H1 (cell line): Measurements from ENCODE around the gene TUBE1. TPM values are rescaled to one million over a fixed set of nuclear protein-coding genes. Genes with fewer than 3 reads are reported as not detected.

Experiments used
- CTCF ChIA-PET: fragments of 300-600 bp; sonication (Branson Sonifier 250); formaldehyde crosslinking; loops from one replicate; lab custom pipeline; 2021; ENCODE audit not compliant: partially characterized antibody; lab: Charles Lee
- POLR2A ChIA-PET: fragments of 300-600 bp; sonication (Branson Sonifier 250); formaldehyde crosslinking; loops from one replicate; lab custom pipeline; 2021; ENCODE audit warnings: inconsistent platforms; ENCODE audit not compliant: partially characterized antibody; lab: Charles Lee
- DNase-seq, 2 experiments: peaks; one replicate each; pipeline versions ENCODE4 v3.0.0 to v3.0.0-alpha.2; 2010 to 2022; ENCODE audit warnings: low spot score in 2 of 2, low read depth in 1 of 2, mixed read lengths in 1 of 2
- FAIRE-seq: peaks from 2 replicates; lab custom pipeline; 2011; peaks lifted over from hg19 to GRCh38; lab: Jason Lieb, UNC
- H2AFZ ChIP-seq: 2 replicates; pipeline ENCODE4 v1.8.1; 2012; ENCODE audit warnings: low read length, inconsistent platforms
- H2AK5ac ChIP-seq: 2 replicates; pipeline ENCODE4 v1.6.1; 2013; ENCODE audit warnings: low read depth, low read length
- H2BK120ac ChIP-seq: replicated peaks from 2 replicates; pipeline ENCODE3; 2013; ENCODE audit warnings: low read depth, low read length, inconsistent platforms
- H2BK12ac ChIP-seq: 2 replicates; pipeline ENCODE4 v1.6.1; 2013; ENCODE audit warnings: low read depth, low read length
- H2BK15ac ChIP-seq: 2 replicates; pipeline ENCODE4 v1.6.1; 2013; ENCODE audit warnings: low read length
- H2BK20ac ChIP-seq: 2 replicates; pipeline ENCODE4 v1.6.1; 2013; ENCODE audit warnings: low read length
- H2BK5ac ChIP-seq: 2 replicates; pipeline ENCODE4 v1.6.1; 2013; ENCODE audit warnings: low read depth, low read length
- H3K14ac ChIP-seq: 2 replicates; pipeline ENCODE4 v1.6.1; 2013; ENCODE audit warnings: inconsistent platforms; ENCODE audit not compliant: insufficient read length
- H3K18ac ChIP-seq: 2 replicates; pipeline ENCODE4 v1.6.1; 2013; ENCODE audit warnings: low read length; ENCODE audit errors: extremely low read depth
- H3K23ac ChIP-seq: 2 replicates; pipeline ENCODE4 v1.6.1; 2013; ENCODE audit warnings: inconsistent platforms; ENCODE audit not compliant: insufficient read length
- H3K23me2 ChIP-seq: 2 replicates; pipeline ENCODE4 v1.6.1; 2013; ENCODE audit warnings: low read depth, low read length
- H3K27ac ChIP-seq: 2 replicates; pipeline ENCODE4 v1.6.1; 2011; ENCODE audit warnings: low read depth, low read length, inconsistent platforms
- H3K27me3 ChIP-seq, 4 experiments: replicated peaks in 1 of 4; 1 replicate in 1 of 4; 2 replicates in 3 of 4; pipeline versions ENCODE4 v1.6.1 to v1.8.1; 2011 to 2013; ENCODE audit warnings: low read length in 3 of 4, mild to moderate bottlenecking in 3 of 4, inconsistent platforms in 2 of 4, mixed read lengths in 2 of 4, moderate library complexity in 1 of 4; ENCODE audit not compliant: control insufficient read depth in 3 of 4, insufficient read depth in 3 of 4; ENCODE audit errors: extremely low read depth in 1 of 4
- H3K36me3 ChIP-seq, 4 experiments: 2 replicates each; pipeline versions ENCODE4 v1.6.1 to v1.8.1; 2011 to 2013; ENCODE audit warnings: mild to moderate bottlenecking in 4 of 4, low read length in 3 of 4, moderate library complexity in 2 of 4, control low read depth in 1 of 4, inconsistent platforms in 1 of 4; ENCODE audit not compliant: insufficient read depth in 4 of 4, control insufficient read depth in 2 of 4
- H3K4ac ChIP-seq: replicated peaks from 2 replicates; pipeline ENCODE3; 2013; ENCODE audit warnings: low read length, low read depth, mixed read lengths, inconsistent platforms; ENCODE audit not compliant: insufficient read length
- H3K4me1 ChIP-seq, 4 experiments: replicated peaks in 1 of 4; 1 replicate in 1 of 4; 2 replicates in 3 of 4; pipeline versions ENCODE4 v1.6.1 to v1.8.1; 2011 to 2013; ENCODE audit warnings: low read length in 3 of 4, inconsistent platforms in 2 of 4, mixed read lengths in 1 of 4; ENCODE audit not compliant: insufficient read depth in 4 of 4, control insufficient read depth in 3 of 4
- H3K4me2 ChIP-seq, 2 experiments: 2 replicates each; pipeline versions ENCODE4 v1.6.1 to v1.8.1; 2011 to 2013; ENCODE audit warnings: low read depth in 2 of 2, low read length in 2 of 2, control low read depth in 1 of 2, inconsistent platforms in 1 of 2, mild to moderate bottlenecking in 1 of 2; ENCODE audit not compliant: insufficient read depth in 1 of 2
- H3K4me3 ChIP-seq, 4 experiments: fragments of 200-600, 300-600 bp in 1 of 4; sonication (generic), shearing (Covaris generic), sonication (Bioruptor Twin) in 1 of 4; 2 replicates each; pipeline versions ENCODE4 v1.5.1 to v1.8.1; 2011 to 2016; ENCODE audit warnings: low read length in 4 of 4, low read depth in 3 of 4, control low read depth in 2 of 4, inconsistent platforms in 2 of 4, mild to moderate bottlenecking in 2 of 4, mixed read lengths in 1 of 4, moderate library complexity in 1 of 4; ENCODE audit not compliant: insufficient read depth in 2 of 4; ENCODE audit errors: extremely low read depth in 1 of 4
- H3K56ac ChIP-seq: replicated peaks from 2 replicates; pipeline ENCODE3; 2013; ENCODE audit warnings: low read depth, mild to moderate bottlenecking, mixed read lengths, low read length, inconsistent platforms; ENCODE audit not compliant: insufficient read length
- H3K79me1 ChIP-seq: 2 replicates; pipeline ENCODE4 v1.6.1; 2013; ENCODE audit warnings: low read depth, low read length, control low read depth
- H3K79me2 ChIP-seq, 2 experiments: 2 replicates each; pipeline versions ENCODE4 v1.6.1 to v1.8.1; 2012 to 2013; ENCODE audit warnings: low read length in 2 of 2, mild to moderate bottlenecking in 2 of 2, inconsistent platforms in 1 of 2; ENCODE audit not compliant: insufficient read depth in 2 of 2, control insufficient read depth in 1 of 2
- H3K9ac ChIP-seq, 4 experiments: replicated peaks in 1 of 4; 1 replicate in 1 of 4; 2 replicates in 3 of 4; pipeline versions ENCODE4 v1.6.1 to v1.8.1; 2011 to 2013; ENCODE audit warnings: low read depth in 3 of 4, low read length in 3 of 4, control low read depth in 2 of 4, mild to moderate bottlenecking in 2 of 4, moderate library complexity in 2 of 4, inconsistent platforms in 1 of 4; ENCODE audit errors: extremely low read depth in 1 of 4
- H3K9me3 ChIP-seq, 2 experiments: 2 replicates each; pipeline versions ENCODE4 v1.6.1 to v1.8.1; 2012 to 2013; ENCODE audit warnings: mild to moderate bottlenecking in 2 of 2, moderate library complexity in 2 of 2, control low read depth in 1 of 2, inconsistent platforms in 1 of 2, low read depth in 1 of 2, low read length in 1 of 2, mixed read lengths in 1 of 2; ENCODE audit not compliant: insufficient read depth in 2 of 2
- H4K20me1 ChIP-seq, 2 experiments: replicated peaks in 1 of 2; 2 replicates each; pipeline versions ENCODE3 to v1.8.1; 2011 to 2013; ENCODE audit warnings: inconsistent platforms in 2 of 2, low read length in 2 of 2, mild to moderate bottlenecking in 1 of 2; ENCODE audit not compliant: insufficient read depth in 2 of 2, control insufficient read depth in 1 of 2
- H4K5ac ChIP-seq: 2 replicates; pipeline ENCODE4 v1.6.1; 2013; ENCODE audit warnings: low read length, low read depth, mixed read lengths, inconsistent platforms; ENCODE audit not compliant: insufficient read length
- H4K8ac ChIP-seq: 2 replicates; pipeline ENCODE4 v1.8.0; 2013; ENCODE audit warnings: mild to moderate bottlenecking, moderate library complexity, low read length, inconsistent platforms; ENCODE audit not compliant: insufficient read depth; ENCODE audit errors: extremely low read depth
- H4K91ac ChIP-seq: replicated peaks from 2 replicates; pipeline ENCODE3; 2013; ENCODE audit warnings: low read length, mixed read lengths, inconsistent platforms; ENCODE audit not compliant: insufficient read length
- CBX5 ChIP-seq: fragments of 300-800, 300-1000 bp; sonication (generic); IDR thresholded peaks from 2 replicates; pipeline ENCODE4 v1.7.1; 2016; ENCODE audit warnings: antibody characterized with exemption, low read length, low read depth
- CHD1 ChIP-seq: IDR thresholded peaks from 2 replicates; pipeline ENCODE4 v1.6.1; 2012; ENCODE audit warnings: low read depth, low read length, improper control_type of control experiment
- JUN ChIP-seq: IDR thresholded peaks from 2 replicates; pipeline ENCODE4 v1.6.1; 2011; ENCODE audit warnings: low read depth, mild to moderate bottlenecking, improper control_type of control experiment, low read length
- KDM5A ChIP-seq: fragments of 200-600 bp; IDR thresholded peaks from 2 replicates; pipeline ENCODE4 v1.7.1; 2012; ENCODE audit warnings: mild to moderate bottlenecking, low read length, inconsistent platforms, mixed read lengths
- PHF8 ChIP-seq: fragments of 200-600 bp; sonication (generic); conservative IDR thresholded peaks from 2 replicates; pipeline ENCODE4 v1.7.1; 2012; ENCODE audit warnings: low read depth, mild to moderate bottlenecking, inconsistent platforms, low read length, moderate library complexity
- RBBP5 ChIP-seq: IDR thresholded peaks from 2 replicates; pipeline ENCODE4 v1.7.1; 2012; ENCODE audit warnings: low read depth, mild to moderate bottlenecking, inconsistent platforms, low read length, moderate library complexity, borderline replicate concordance
- TEAD4 ChIP-seq: IDR thresholded peaks from 2 replicates; pipeline ENCODE4 v1.6.1; 2012; ENCODE audit warnings: low read depth, low read length, inconsistent platforms, mixed read lengths
- WGBS, 2 experiments: shearing (Covaris generic) in 1 of 2; methylation state at CpG; one replicate each; pipeline versions ENCODE4 v1.1.6 to v1.1.7; 2013 to 2015; ENCODE audit warnings: low lambda C conversion rate in 2 of 2, mixed read lengths in 2 of 2, inconsistent platforms in 1 of 2, low coverage in 1 of 2, missing lambda C conversion rate in 1 of 2; ENCODE audit not compliant: insufficient replicate concordance in 2 of 2, insufficient coverage in 1 of 2, insufficient read length in 1 of 2; ENCODE audit errors: extremely low coverage in 1 of 2, missing lambda C conversion rate in 1 of 2; 5-methylcytosine and 5-hydroxymethylcytosine counted together
- polyA plus RNA-seq, 7 experiments: library from polyadenylated mRNA; depleted of rRNA in 3 of 7; stranded (reverse) in 5 of 7; unstranded in 2 of 7; fragments of >200 nt in 5 of 7; fragments of 200-250 nt in 2 of 7; gene quantifications; 1 replicate in 5 of 7; 2 replicates in 1 of 7; 4 replicates in 1 of 7; pipeline versions ENCODE4 v1.2.1 to v1.2.3, GENCODE V29; 2011 to 2013; ENCODE audit warnings: missing spikeins in 2 of 7, mixed read lengths in 2 of 7
- total RNA-seq: library from RNA; stranded (reverse); fragmentation: NEBNext Ultra II Directional; extraction: Animal tissue kit (Norgen Biotek cat#: 25700); gene quantifications from 2 replicates; pipeline ENCODE4 v1.2.1, GENCODE V29; 2021
- TF ChIP-seq, protein P1 (sequence below): IDR thresholded peaks from 2 replicates; pipeline ENCODE4 v1.6.1; 2012; ENCODE audit warnings: inconsistent platforms

TUBE1 gene
- total and polyA plus RNA-seq, 2 of the 8 experiments (the other 6 are each of a cell fraction or from before 2014, with no cell fraction given) = 8.0 to 15.9 TPM

DNA sequence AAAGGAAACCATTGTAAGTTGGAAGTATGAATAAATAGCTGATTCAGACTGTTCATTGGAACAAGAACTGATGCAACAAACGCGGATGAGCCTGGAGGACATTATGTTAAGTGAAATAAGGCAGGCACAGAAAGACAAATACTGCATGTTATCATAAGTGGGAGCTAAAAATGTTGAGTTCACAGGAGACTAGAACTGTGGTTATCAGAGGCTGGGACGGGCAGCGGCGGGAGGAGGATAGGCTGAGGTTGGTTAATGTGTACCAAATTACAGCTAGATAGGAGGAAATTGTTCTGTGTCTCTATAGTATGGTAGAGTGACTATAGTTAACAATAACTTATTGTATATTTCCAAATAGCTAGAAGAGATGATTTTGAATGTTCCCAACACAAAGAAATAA is 40.9 kb upstream of the TUBE1 start:
- Histone ChIP-seq H3K23ac (no peak overlapping the region), H2AK5ac (no peak overlapping the region), H3K4me2 (no peak overlapping the region), H3K23me2 (no peaks in the 10 kb centered on the region), H2AFZ (no peak overlapping the region), H2BK120ac (no peak overlapping the region), H4K91ac (no peak overlapping the region), H2BK15ac (no peak overlapping the region), H3K4me1 (peaks cover 0 to 3% (median 0%) of the 10 kb centered on the region in 4 experiments; a peak in 1 of 7 replicates), H4K5ac (no peak overlapping the region), H3K18ac (no peak overlapping the region), H3K9me3 (no peaks in the 10 kb centered on the region), H3K36me3 (no peaks in the 10 kb centered on the region), H3K56ac (no peak overlapping the region), H3K9ac (no peak overlapping the region), H3K79me2 (no peaks in the 10 kb centered on the region), H4K20me1 (no peaks in the 10 kb centered on the region), H3K79me1 (no peaks in the 10 kb centered on the region), H2BK12ac (no peak overlapping the region), H2BK5ac (no peak overlapping the region), H2BK20ac (no peak overlapping the region), H3K4me3 (no peak overlapping the region), H3K27ac (no peak overlapping the region), H3K14ac (no peak overlapping the region), H3K27me3 (no peaks in the 10 kb centered on the region), H4K8ac (no peak overlapping the region), H3K4ac (no peak overlapping the region)
- ChIA-PET CTCF (interaction anchor here (1.5 to 1.6 kb wide), 2 partner anchors 11 to 12 kb away, joined by 4 to 5 read pairs; no protein-coding TSS in a partner anchor), POLR2A (no interaction called here)
- 88% methylated on average over 5 of the region's 5 CpGs; no CpG with 5 or more reads in 1 of the 2 experiments for WGBS, 2 experiments
- FAIRE-seq = no peak
- DNase-seq = no peak
- TF ChIP-seq KDM5A (no peak), CHD1 (no peak), RBBP5 (no peak), JUN (no peak), TEAD4 (no peak), PHF8 (no peak), CBX5 (no peak)
- TF ChIP-seq, protein P1, sequence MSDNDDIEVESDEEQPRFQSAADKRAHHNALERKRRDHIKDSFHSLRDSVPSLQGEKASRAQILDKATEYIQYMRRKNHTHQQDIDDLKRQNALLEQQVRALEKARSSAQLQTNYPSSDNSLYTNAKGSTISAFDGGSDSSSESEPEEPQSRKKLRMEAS = no peak
